ENCODE results near the gene AP2B1.
A peak's percentile ranks its signal among the peaks of the same experiment; 100 is the strongest.
"Not testable (repeated sequence)": the region's sequence is repeated elsewhere in the genome, so short reads cannot be mapped to it uniquely, and the experiment has no call there.

Gene AP2B1

DNA sequence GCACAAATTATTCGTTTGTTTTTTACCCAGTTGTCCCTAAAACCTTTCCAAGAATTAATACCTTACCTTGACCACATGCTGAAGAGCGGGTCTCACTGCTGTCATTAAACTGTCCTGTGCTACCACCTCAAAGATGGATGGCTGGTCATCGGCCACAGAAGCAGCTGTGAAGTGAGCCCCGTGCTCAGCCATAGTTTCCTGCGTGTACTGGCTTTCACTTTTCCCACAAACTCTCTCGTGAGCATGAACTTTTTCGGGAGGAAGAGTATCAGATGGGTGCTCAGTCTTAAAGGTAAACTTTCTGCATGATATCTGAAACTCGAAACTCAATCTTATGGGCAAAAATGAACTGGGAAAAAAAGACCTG is 9.3 kb upstream of the AP2B1 start:
- peak; percentile 23 for DNase-seq

GRCh38 chr17:35578197-35578928 is 8.8 kb upstream of the AP2B1 start, which contains the start of gene PEX12:
PEX12 (minus strand) TSS chr17:35578571; CDS start chr17:35578021, 550 bp downstream.
- DNase-seq = peak; percentile 93

DNA sequence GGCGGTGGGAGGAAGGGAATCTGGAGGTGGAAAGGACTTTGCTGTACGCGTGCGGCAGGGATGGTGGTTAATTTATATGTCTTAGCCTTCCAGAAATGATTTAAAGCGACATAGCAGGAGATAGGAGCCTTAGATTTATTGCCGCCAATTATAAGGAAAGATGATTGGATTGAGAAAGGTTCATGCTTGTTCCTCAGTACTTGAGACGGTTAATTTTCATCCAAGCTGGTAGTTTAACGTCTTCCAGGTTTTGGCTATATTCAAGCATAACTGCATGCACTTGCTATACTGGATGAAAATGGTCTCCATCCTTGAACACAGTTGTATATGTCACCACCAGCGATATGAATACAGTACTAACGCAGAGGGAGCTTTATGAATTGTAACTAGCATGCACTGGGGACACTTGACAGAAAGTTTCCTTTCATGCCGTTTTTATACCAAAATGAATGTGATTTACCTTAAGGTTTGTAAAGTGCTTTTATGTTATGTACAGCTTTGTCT is 8.1 kb upstream of the AP2B1 start:
- peak; percentile 13 for DNase-seq

- DNase-seq = no peak
Observed at GRCh38 chr17:35584061-35584460, 3.1 kb upstream of the AP2B1 start.

DNA sequence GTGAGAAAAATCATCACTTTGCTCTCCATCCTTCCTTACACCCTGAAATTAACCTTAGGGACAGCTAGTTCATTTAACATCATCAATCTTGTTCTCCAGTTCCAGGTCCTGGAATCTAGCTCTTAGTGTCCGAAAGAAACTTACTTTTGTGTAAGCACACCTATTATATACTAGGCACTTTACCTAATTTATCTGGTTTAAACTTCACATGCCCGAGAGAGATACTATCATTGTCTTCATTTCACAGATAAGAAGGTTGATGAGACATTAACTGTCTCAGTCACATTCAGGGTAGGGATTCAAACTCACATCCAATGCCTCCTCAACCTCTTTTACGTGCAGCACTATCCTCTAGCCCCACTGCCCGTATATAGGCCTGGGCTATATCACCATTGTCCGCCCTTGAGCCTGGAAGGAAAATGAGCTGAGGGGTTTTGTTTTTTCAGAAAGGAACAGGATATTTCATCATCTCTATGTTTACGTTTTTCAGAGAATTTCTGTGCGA is 501 bp upstream of the AP2B1 start:
- DNase-seq = no peak

DNA sequence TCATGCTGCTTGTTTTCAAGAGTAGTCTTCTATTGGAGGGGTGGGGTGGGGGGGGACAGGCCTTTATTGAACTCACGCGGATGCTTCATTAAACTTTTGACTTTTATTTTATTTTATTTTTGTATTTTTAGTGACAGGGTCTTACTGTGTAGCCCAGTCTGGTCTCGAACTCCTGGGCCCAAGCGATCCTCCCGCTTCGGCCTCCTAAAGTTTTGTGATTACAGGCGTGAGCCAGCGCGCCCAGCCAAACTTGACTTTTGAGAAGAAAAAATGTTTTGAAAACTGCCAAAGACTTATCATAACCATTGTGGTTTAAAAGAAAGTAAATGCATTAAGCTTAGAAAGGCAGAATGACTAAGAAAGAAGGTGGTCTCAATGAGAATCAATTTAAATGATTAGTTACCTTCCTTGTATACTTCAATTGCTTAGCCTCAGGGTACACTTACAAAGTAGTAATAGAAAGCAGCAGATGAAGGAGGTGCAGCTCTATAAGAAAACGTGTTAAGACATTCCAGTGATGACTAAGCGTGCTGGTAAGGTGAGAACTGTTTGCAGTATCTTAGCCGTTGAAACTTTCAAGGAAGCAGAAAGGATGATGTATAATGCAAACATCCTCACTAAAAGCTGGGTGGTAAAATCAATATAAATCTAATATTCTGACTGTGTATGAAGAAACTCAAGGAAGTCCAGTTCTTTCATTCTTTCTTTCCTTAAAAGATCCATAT is 1.2 kb downstream of the AP2B1 start:
- peak; percentile 75 for DNase-seq

DNA sequence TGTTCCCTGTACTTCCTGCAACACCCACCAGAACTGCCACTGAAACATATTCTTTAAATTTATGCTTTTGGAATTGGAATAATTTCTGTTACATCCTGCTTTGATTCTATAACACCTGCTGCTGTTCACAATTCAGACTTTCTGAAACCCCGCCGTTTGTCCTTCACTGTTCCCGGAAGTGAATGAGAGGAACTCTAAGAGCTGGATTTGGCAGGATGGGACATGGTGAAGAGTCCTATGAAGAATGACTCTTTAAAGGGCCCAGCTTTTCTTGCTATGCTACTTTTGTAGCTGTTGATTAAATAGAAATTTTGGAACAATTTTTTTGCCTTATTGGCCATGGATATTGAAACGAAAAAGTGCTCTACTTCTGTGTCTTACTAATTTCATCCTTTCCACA is 8.9 kb downstream of the AP2B1 start:
- no peak for DNase-seq

DNA sequence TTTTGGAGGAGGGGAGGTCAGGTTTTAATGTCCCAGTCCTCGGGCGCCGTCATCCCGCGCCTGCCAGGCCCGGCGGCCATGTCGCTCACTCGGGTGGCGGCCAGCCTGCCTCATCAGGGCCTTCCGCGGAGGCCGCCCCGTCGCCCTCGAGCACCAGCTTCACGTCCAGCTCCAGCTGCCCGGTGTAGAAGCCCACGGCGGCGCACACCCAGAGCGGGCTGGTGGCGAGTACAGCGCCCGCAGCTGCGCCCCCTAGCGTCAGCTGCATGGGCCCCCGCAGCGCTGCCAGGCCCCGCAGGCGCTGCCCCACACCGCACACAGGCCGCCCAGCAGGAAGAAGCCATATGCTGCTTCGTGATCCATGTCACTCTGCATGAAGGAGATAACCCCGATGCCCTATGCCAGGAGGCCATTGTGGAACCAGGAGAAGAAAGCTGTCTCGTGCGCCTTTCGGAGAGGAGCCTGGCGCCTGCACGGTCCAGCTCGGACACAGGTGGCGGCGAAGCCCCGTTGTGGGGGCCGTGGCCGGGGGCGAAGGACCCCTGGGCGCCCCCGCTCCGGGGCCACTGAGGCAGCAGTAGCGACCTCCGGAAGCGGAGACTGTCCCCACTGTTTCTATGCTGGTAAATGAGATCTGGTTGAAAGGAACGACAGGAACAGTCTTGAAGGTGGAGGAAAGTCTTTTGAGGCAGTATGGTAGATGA is 9.6 kb downstream of the AP2B1 start:
- DNase-seq = no peak

GRCh38 chr17:35597604-35598003 is 10.5 kb downstream of the AP2B1 start:
- DNase-seq = no peak

DNA sequence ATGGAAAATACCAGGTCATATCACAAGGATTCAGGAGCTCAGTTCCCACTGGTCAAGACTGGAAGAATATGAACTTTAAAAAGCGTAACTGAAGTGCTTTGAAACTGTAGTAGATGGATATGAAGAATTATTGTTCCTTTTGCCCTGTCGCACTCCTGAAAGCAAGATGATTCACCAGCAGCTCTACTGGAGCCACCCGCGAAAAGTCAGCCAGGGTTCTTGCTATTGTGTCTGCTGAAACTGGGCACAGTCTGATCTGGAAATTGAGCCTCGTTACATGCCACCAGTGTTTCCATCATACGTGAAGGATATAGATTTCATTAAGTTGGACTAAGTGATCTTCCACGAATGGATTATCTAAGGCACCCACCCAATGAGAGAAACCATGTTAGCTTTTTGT is 16.6 kb downstream of the AP2B1 start:
- no peak for DNase-seq

- DNase-seq = no peak
Observed at GRCh38 chr17:35605678-35606077, 18.6 kb downstream of the AP2B1 start.

GRCh38 chr17:35607239-35607847 is 20.2 kb downstream of the AP2B1 start:
- DNase-seq = no peak

GRCh38 chr17:35609831-35610230 is 22.7 kb downstream of the AP2B1 start:
- no peak for DNase-seq

GRCh38 chr17:35610746-35611145 is 23.6 kb downstream of the AP2B1 start:
- DNase-seq = not testable (repeated sequence)

DNA sequence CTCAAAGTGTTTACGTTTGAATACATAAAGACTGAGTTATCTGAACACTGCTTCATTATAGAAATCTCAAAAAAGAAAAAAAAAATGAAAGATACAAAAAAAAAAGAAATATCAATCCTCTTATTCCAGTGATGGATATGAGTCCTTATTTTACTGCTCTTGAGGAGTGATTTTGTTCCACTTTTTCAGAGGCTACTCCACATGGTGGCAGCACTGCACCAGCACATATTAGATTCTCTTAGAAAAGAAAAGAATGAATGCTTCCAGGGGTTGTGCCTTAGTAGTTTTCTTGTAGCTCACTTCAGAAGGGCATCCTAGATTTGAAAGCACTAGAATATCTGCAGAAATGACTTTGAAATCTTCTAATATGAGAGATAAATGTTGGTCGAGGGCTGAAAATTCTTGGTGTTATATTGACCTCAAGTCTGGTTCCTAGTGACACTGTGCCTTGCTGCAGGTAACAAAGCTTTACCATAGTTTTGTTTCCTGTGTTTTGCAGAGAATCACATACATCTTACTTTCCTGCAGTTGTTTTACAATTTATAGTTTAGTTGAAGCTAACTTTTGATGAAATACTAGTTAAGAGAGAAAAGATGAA is 25.9 kb downstream of the AP2B1 start:
- peak; percentile 25 for DNase-seq

DNA sequence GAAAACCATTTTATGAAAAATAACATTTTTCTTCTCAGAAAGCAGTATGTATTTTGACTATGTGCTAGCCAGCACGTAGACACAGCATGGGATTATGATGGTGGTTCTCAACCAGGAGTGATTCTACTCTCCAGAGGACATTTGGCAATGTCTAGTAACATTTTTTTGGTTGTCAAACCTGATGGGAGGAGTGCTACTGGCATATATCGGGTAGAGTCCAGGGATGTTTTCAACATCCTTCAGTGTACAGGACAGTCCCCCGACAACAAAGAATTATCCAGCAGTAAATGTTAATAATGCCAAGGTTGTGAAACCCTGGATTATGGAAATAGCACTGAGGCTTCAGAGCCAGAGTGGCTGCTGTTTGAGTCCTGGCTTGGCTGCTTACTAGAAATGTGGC is 27.7 kb downstream of the AP2B1 start:
- no peak for DNase-seq

GRCh38 chr17:35616536-35616935 is 29.4 kb downstream of the AP2B1 start:
- DNase-seq = no peak

DNA sequence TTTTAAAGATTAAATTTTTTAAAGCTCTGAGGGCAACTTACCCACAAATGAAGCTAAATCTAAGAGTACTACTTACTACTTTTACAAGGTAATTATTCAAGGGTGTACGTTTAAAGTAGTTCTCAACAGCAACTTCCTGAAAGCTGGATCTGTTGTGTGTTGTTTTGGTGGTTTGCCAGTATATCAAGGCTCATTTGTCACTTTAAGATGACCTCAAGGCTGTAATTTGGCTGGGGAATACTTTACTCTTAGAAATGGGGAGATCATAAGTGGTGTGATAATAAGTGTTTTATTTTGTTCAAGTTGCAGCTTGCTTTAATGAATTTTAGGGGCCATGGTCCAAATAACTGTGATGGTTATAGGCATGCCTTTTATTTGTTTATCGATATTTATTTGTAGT is 30.4 kb downstream of the AP2B1 start:
- no peak for DNase-seq

GRCh38 chr17:35618628-35619027 is 31.5 kb downstream of the AP2B1 start:
- DNase-seq = no peak

GRCh38 chr17:35621768-35622167 is 34.6 kb downstream of the AP2B1 start:
- DNase-seq = no peak

DNA sequence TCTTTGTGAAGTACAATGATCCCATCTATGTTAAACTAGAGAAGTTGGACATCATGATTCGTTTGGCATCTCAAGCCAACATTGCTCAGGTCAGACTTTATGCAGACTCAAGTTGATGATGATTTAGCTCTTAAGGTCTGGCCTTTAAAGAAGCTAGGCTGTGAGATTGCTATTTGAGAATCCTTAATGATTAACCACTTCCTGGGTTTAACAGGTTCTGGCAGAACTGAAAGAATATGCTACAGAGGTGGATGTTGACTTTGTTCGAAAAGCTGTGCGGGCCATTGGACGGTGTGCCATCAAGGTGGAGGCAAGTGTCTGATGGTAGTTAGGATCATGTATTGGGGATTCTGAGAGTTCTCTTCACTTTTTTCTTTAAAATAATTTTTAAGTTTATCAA is 40.3 kb downstream of the AP2B1 start:
- no peak for DNase-seq

DNA sequence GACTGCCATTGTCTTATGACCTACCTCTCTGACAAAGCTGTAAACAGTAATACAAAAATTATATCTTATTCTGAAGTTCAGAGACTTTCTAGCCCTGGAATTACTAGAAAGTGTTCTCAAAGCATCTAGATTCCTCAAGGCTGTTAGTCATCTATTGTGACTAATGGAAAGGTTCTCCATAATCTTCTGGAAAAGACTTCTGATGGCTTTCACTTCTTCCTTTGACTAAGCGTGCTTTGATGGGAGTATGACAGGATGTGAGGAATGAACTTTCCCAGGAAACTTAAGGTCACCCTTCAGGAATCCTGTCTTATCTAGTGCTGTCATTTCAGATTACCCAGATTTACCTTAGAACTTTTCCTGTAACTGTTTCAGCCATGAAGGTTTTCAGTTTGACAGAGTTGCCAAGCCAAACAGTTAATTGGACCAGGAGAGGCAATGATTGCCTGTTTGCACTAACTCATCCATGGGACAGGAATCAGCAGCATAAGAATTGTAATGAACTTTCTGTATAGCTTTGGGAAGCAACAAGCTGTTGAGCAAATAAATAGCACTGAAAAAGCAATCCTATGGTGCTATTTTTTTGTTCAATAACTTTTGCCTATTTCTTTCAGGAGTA is 43.5 kb downstream of the AP2B1 start:
- no peak for DNase-seq

Data from activated CD4-positive, alpha-beta T cell treated with anti-CD3 and anti-CD28 coated beads, Interleukin-2, Interleukin-6, amounts not matched to agents 100 ng/mL and 50 ng/mL, durations not matched to agents 16 hours and 8 hours (primary cell).